Measurements from ENCODE around the gene KCNQ1OT1.

The KCNQ1OT1 gene

DNA sequence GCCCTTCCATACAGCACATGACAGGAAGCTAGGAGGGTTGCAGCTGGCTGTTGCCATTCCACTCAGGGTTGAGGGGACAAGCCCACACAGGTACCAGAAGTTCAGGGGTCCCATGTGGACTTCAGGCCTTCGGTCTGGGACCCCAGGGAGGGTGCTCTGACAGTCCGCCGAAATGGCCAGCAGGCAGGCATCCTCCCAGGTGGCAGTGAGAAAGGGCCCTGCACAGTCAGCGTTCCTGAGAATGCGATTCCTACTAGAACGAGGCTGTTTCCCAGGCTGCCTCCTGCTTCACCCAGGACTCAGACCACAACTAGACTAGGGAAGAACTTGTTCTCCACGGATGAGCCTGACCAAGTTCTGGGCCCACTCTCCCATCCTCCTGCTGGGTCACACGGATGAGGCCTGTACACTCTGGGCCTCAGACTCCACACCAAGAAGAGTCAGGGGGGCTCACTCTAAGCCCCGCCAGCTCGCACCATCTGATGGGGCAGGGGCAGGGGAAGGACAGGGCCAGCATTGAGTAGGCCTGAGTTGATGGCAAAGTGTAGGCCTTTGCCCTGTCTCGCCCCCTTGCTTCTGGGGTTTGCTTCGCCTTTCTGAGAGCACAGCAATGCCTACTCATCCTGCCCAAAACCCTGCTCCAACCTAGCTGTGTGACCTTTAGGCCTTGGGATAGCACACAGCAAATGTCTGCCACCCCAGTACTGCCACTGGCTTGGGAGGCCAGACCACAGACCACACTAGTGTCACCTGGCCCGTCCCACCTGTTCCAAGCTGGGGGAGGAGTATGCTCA lies 14.0 kb downstream of the KCNQ1OT1 start:
- no peak for DNase-seq

DNA sequence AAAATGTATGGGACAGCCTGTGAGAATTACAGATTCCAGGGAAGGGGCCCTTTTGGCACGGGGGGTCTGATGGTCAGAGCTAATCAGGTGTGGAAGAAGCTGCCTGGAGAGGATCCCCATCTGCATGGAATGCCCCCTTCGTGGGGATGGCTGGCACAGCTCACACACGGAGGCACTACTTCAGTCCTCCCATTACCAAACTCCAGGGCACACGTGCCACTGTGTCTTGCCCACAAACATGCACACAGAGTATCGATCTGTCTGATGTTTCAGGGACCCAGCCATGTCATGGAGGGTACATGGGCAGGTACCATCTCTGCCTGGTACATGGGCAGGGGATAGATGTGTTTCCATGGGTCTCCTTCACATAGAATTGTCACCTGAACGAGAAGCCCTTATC lies 14.7 kb downstream of the KCNQ1OT1 start:
- DNase-seq: no peak

DNA sequence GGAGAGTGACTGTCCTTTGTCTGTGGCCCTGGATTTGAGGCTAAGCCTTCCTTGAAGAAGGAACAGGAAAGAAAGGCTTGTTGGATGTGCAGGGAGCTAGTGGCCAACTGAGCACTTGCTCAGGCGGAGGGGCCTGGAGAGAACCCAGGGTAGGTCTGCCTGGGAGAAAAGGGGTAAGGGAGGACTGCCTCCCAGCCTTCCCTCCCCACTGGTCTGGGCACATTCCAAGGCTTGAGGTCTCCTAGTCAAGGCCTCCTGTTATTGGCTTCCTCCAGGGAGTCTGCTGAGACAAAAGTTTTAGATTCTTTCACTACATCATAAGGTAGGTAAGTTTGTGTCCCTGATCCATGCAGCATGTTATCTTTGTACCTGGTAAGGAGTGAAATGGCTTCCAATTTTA lies 15.2 kb downstream of the KCNQ1OT1 start:
- no peak for DNase-seq

DNA sequence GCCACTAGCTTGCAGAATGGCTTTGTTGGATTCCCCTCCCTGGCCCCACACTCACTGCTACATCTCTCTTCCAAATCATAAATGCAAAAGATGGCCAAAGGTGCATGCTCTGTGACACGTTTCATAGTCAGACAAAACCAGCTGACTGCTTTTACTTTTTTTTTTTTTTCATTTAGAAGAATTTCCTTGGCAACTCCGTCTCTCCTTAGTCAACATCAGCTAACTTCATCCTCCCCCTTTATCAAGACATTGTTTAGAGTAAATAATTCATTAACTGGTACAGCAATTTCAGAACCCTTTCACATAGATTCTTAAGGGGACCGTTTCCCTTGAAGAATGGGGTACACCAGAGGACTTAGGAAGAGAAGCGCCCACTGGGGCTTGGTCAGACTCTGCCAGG lies 16.0 kb downstream of the KCNQ1OT1 start:
- DNase-seq: no peak

DNA sequence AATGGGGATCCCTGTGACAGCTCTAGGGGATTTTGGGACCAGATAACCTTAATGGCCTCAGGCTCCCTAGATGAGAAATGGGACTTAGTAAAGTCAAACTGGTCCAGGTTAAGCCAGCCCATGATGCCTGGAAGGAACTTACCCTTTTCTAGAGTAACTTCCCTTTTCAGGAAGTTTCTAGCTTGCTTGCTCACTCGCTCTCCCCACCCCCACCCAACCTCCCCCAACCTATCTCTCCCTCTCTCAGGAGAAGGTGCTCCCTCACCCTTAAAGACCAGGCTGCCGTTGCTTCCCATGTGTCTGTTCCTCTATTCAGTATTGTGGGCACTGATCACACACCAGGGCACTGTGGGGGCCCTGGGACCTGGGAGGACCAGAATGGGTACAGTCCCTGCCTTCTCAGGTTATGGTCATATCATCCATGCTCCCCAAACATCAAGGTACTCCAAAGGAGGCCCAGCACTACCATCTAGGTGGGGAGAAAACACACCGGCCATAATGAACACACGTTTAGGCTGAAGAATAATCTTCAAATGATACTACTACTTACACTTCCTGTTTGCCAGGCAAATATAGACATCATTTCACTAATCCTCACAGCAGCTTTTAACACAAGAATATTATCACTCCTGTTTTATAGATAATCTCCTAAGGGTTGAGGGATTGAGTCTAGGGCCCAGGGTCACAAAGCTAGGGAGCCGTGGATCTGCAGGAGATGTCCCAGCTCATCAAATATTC lies 18.2 kb downstream of the KCNQ1OT1 start:
- DNase-seq: no peak

DNA sequence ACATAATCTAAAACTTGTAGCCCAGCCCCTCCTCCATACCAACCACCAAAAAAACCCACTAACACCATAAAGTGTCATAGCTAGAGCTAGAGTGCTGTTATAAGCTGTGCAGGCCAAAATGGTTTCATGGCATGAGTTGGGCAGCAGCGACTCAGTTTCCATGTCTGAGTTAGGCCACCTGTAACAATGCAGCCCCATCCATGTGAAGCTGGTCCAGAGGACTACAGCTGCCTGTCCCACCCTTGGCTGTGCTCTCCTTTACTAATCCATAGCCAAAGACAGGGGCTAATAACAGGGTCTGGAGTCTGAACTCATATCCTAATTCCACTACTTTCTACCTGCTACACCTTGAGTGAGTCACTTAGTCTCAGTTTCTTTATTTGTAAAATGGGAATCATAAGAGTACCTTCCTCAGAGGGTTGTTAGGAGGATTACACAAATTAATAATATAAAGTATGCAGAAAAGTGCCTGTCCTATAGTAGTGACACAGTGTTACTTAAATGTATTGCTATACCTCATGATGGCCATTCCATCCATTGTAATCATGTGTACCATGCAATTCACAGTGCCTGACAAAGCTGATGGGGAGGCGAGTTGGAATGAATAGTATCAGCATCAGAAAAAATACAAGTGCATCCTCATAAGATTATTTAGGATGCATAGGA lies 20.6 kb downstream of the KCNQ1OT1 start:
- no peak for DNase-seq

DNA sequence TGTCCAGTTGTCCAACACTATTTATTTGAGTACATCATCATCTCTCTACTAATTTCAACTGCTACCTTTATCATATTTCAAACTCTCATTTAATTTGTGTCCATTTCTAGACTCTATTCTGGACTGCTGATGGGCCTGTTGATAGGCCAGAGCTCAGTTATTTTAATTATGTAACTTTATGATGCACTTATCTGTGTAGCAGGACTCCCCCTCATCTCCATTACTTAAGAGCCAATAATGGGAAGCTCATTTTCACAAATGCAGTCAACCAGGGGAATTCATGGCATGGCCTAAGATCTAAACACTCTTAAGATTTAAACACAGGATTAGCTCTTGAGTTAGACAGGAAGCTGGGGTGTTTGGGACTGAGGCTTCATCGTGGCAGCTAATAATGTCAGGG lies 21.4 kb downstream of the KCNQ1OT1 start:
- no peak for DNase-seq

DNA sequence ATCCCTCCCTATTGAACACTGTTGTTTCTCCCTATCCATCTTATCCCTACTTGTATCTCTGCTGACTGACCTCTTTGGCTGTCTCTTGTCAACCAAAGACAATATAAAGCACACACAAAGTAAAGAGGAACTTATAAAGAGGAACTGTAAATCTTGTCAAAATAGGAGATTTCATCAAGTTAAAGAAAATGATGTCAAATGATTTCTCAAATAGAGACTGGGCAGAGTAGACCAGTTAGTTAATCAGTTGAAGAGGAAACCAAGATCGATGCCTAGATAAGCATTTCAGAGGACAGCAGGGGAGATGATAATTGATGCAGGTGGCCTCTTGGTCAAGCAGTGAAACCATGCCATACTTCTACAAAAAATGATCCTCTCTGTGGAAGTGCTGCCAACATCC lies 22.7 kb downstream of the KCNQ1OT1 start:
- peak; percentile 16 for DNase-seq

DNA sequence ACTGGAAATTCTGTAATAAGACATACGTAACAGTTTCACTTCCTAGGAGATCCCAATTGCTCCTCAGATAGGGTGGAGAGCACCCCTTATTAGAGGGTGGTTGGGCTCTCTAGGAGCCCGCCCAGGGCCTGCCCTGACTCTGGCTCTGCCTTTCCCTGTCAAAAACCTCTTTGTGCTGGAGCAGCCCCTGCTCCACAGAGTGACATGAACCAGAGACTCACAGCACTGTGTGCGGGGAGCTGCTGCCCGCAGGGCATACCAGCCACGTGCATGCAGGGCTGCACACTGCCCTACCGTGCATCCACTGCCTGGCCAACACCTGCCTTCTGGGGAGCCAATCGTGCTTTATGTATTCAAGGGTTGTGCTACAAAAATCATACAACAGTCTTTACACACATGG lies 24.3 kb downstream of the KCNQ1OT1 start:
- DNase-seq: peak; percentile 53

DNA sequence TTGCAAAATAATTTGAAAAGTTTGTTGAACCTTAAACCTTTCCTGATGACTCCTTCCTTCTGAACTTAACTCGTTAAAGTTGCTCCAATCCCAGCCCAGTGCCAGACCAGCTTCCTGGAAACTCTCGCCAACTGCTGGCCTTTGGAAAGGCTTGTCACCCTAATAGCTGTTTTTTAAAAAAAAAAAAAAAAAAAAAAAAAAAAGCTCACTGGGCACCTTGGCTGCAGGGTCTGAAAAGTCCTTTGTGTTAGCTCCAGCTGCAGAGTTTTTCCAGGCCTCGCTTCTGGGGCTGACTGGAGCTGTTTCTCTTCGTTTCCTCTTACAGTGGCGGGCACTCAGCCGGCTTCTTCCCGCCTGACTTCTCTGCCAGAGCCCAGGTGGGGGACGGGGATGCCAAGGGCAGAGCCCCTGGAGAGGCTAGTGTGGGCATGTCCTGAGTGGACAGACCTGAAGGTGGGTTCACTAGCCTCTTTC lies 25.1 kb downstream of the KCNQ1OT1 start:
- DNase-seq: no peak

DNA sequence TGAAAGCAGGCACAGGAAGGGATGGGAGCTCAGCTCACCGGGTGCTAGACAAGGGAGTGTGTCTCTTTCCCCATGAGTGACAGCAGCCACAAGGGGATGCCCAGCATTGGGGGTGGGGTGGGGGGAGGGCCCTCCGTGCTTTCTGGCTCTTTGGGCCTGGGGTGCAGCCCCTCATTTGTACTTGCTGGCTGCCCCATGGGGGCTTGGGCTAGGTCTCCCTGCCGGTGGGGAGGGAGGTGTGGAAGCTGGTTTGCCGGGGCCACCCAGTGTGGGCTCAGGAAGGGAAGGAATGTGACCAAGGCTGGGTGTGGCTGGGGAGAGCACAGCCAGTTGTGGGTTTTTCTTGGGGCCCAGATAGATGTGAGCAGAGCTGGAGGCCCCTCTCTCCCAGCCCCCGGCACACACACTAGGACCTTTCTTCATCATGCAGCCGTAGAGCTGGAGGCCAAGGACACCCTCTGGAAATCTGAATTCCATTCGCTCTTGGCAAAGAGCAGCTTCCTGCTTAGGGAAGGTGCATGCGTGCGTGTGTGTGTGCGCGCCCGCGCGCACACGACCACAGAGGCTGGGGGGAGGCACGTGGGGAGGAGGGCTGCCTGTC lies 25.8 kb downstream of the KCNQ1OT1 start:
- DNase-seq: no peak

DNA sequence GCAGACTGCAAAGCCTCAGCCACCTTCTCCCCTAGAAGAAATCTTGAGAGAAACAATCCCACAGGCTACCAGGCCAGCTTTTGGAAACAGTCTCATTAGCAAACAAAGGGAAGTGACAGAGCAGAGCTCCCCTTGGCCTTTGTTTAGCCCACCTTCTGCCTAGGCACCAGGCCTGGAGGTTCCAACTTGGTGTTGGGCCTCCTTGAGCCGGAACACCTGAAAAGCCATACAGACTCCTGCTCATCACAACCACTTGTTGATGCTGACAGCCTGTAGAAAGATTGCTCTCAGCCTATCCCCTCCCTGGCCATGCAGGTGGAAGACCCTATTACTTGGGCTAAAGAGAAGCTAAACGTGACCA lies 26.6 kb downstream of the KCNQ1OT1 start:
- no peak for DNase-seq

DNA sequence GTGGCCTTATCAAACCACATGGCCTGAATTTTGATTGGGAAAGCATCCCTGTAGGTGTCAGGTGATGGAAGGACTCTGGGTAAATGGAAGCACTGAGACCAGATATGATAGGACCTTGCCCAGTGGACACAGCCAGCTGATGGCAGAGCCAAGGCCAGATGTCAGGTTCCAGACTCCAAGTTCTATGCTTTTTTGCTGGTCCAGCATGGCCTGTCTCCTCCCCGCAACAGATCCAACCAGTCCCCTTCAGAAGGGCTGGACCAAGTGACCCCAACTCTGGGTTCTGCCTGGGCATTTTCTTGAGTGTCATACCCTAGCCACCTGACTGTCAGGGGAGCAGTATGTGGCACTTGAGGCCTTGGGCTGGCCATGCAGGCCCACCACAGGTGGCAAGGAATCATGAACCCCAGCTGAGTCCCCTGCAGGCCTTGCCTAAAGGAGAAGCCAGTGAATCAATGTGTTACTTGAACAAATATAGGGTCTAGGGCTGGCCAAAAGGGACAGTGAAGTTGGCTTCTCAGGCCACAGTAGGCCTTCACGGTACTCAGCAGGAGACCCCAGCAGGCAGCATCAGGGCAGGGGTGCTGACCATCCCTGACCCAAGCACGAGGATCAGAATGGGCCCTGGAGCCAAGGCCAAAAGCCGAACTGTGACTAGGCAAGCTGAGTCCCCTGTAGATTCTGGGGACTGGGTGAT lies 27.1 kb downstream of the KCNQ1OT1 start:
- no peak for DNase-seq

DNA sequence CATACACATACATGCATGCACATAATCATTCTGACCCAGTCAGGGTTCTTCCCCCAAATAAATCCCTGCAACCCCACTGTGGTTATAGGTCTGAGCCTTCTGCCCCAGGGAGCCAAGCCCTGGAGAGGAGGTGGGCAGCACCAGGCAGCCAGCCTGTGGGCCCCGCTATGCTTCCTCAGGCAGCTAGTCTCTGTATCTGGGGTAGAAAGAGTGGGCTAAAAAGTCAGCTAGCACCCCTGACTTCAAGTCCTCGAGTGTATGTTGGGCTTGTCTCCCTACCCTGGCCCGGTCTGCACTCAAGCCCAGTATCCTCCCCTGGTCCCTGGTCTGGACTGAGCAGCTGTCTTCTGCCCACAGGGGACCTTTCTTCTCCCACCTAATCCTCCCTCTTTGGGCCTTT lies 28.0 kb downstream of the KCNQ1OT1 start:
- DNase-seq: no peak

DNA sequence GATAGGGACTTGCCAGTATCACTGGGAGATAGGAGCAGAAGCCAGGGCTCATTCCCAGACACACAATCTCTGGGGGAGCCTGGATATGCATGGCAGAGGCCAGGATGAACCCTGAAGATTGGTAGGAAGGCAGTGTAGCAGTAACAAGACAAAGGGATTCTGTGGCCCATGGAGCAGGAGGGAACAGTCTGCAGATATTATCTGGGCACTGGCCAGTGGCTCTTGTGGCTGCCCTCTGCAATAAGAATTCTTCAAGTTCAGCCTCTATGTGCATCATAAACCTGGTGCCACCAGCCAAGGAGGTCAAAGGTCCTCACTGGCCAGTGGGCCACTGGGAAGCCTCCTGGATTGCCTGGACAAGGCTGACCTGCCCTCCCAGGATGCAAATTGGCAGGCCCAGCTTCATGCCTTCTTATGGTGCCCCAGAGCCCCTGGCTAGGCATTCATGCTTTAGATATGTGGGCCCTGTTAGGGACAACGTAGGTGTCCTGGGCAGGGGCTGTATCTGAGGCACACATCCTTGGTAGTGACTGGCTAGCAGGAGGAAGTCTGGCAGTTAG lies 29.2 kb downstream of the KCNQ1OT1 start:
- DNase-seq: no peak

DNA sequence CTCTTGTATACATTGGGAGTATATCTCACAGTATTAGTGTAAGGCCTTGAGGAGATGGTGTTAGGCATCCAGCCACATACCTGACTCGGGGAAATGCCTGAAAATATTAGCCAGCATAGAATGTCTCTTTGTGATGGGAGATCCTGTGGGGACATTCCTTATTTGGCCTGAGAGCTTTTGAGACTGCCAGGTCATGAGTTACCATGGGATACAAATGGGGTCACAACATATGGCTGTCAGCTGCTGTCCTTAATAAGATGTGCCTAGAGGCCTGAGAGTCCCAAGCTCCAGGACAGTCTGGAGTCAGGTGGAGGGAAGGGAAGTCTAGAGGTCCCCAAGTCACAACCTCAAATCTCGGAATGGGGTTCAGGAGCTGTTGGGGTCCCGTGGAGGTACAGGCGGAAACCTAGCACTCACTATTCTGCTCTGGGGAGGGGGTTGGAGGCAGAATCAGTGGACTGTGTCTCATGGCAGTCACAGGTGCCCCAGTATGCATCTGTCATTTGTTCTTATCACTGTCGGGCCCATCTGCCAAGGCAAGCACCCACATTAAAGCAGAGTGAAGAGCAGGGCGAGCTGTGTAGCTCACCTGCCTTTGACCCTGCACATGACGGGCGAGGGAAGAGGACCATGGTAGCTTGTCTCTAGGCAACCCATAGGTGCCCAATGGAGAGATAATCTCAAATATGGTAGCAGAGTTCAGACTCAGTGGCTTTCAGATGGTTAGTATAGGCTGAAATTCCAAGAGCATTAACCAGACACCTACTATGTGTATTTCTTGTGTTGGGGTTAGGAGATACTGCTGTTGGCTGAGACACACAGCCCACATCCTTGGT lies 29.9 kb downstream of the KCNQ1OT1 start:
- no peak for DNase-seq

DNA sequence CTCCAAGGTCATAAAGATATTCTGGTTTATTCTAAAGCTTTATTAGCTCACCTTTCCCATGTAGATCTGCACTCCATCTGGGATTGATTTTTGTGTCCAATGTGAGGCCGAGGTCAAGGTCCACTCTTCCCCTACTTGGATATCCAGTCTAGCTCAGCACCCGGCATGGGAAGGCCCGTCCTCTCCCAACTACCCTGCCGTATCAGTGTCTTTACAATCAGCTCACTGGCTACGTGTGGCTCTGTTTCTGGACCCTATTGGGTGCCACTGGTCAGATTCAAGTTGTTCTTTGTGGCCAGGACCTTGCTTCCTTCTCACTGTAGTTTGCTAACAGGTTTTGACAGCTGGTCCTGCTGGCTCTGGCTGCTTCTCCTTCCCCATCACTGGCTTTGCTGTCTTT lies 30.9 kb downstream of the KCNQ1OT1 start:
- DNase-seq: no peak

DNA sequence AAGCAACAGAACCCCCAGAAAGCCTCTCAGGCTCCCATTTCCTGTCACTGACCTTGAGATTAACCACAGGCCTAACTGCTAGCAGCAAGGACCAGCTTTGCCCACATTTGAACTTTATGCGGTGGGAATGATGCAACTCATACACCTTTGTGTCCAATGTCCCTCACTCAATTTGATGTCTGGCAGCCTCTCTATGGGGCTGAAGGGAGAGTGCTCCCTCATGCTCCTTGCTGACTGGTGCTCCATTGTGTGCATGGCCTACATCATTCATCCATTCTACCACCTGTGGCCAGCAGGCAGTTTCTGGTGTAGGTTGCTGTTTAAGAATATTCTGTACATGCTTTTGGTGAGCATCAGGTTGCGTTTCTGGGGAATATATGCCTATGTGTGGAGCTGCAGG lies 31.9 kb downstream of the KCNQ1OT1 start:
- no peak for DNase-seq

DNA sequence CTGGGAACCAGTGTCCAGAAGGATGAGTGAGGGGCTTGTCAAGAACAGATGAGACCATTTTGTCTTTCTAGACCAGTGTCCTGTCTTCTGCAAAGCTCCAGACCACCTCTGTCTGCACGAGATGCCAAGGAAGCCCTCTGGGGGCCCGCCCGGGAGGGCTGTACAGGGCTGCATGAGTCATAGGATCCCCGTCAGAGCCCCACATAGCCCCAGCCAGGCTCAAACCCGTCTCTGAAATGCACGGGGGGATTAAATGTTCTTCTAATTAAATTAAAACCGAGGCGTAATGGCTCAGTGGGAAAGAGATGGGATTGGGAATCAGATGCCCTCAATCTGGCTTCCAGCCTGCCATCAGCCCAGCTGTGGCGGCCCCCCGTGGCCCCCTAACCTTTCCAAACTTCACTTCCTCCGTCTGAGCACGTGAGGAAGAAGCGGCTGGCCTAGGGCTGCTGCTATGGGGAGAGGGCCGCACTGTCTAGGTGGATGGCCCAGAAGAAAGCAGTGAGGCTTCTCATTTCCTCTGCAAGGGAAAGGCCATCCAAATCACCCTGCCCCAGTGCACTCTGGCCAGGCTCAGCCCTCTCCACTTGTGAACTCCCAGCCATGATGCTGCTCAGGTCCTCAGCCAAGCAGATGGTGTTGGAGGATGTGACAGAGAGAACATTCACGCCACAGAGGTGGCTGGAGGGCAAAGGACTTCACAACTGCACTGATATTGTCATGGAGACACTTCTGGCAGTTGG lies 32.8 kb downstream of the KCNQ1OT1 start:
- no peak for DNase-seq

DNA sequence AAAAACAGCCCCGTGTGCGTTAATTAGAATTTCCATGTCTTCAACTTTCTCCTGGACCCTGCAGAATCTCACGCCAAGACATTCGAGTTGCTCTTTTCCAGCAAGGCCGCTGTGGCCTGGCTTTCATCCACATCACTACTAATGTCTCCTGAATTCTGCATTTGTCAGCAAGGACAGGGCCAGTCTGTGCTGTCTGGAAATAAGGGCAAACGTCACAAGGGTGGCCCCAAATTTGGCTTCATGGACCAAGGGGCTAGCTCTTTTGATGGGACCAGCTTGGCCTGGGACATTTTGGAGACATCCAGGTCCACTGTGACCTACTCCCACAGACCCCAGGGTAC lies 33.4 kb downstream of the KCNQ1OT1 start:
- no peak for DNase-seq

All from NCI-H69 (cell line).